Stimulated activated CD4-positive, alpha-beta T cell treated with anti-CD3 and anti-CD28 coated beads, Interleukin-4, amount 100 ng/mL, for 24 hours (primary cell): ENCODE data around the gene SPART.
"Not testable (repeated sequence)": the region's sequence is repeated elsewhere in the genome, so short reads cannot be mapped to it uniquely, and the experiment has no call there.

ENCODE experiments used
- DNase-seq: peaks from one replicate; pipeline ENCODE4 v3.0.0-alpha.2; 2020

Gene SPART

DNA sequence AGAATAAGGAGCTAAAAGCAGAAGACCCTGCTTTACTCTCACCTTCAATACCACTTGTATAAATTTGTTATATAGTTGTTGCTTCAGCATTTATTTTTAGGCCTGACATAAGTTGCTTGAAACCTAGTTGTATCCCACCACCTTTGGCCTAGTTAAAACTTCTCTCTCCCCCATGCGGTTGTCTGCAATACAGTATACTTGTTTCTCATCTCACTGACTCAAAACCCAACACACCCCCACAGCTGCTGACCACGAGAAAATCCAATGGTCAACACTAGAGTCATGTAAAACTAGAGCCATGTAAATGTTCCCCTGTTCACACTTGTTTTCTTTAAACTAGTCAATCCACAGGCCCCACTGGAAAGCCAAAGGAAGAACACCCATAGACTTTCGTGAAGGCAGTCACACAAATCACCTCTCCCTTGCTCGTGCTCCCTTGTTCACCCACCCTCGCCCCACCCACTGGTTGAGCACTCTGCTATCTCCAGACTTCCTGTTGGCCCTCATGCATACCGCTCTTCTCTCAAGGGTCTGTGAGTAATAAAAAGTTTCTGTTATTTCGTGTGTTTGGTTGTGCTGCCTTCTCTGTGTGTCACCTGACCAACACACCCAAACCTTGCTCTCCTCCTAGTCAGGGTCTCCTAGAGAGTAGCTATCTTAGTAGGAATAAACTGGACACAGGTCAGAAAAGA lies 35.6 kb downstream of the SPART start:
- no peak for DNase-seq

DNA sequence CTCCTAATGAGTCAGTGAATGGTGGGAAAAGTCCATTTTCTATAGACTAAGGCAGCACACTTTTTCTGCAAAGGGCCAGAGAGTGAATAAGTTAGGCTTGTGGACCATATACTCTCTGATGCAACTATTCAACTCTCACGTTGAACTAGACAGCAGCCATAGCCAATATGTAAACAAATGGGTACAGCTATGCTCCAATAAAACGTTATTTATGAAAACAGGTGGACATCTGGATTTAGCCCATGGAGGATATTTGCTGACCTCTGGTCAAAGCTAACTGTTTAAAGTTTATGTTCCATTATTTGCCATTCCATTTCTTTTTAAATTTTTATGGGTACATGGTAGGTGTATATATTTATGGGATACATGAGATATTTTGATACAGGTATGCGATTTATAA lies 43.9 kb downstream of the SPART start:
- no peak for DNase-seq

DNA sequence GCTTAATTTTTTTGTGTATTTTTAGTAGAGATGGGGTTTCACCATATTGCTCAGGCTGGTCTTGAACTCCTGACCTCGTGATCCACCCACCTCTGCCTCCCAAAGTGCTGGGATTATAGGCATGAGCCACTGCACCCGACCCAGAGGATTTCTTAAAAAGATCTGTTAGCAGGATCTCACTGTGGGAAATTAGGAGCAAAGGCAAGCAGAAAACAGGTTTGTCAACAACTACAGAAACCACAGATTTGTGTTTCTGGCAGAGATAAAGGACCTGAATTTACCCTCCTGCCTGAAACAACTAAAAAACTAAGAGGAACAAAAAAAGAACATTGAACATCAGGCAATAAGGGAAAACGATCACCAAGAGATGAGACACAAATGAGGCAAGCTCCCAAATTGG lies 46.7 kb downstream of the SPART start:
- DNase-seq = not testable (repeated sequence)

DNA sequence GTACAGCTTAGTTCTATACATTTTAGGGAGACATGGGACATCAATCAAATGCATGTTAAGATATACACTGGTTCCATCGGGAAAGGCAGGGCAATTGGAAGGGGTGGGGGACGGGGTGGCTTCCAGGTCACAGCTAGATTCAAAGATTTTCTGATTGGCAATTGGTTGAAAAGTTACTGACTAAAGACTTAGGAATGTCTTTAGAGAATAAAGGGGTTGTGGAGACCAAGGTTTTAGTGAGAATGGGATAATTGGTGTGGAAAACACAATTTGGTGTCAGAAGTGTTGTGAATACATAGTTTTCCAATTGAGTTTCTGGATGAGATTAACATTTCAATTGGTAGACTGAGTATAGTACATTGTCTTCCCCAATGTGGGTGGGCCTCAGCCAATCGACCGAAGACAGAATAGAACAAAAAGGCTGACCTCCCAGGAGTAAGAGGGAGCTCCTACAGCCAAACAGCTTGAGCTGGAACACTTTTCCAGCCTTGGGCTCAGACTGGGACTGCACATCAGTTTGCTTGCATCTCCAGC lies 47.6 kb downstream of the SPART start:
- DNase-seq = no peak

GRCh38 chr13:36297366-36298338 lies 48.5 kb downstream of the SPART start, which contains the start of gene CCDC169:
TSS of gene CCDC169 (minus strand) at chr13:36297814. CDS start at chr13:36297719, 95 bp downstream.
- peak; percentile 62 for DNase-seq

DNA sequence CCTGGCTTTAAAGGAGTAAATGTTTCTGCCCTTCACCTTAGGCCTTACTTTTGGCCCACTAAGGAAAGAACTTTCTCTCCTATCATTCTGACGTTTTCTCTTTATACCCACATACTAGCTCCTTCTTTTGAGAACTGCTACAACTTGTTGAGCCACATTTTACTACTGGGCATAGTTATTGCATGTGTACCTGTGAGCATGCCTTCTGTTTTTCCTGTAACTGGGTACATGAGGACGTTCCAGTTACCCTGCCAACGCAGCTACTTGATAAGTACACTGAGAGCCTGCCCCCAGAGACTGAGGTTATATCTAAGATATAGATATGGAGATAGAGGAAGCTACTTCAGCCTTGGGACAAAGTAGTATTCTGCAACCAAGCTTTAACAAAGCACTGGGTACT lies 52.1 kb downstream of the SPART start:
- DNase-seq = no peak

- no peak for DNase-seq
Observed at GRCh38 chr13:36293497-36293896, 52.7 kb downstream of the SPART start.

GRCh38 chr13:36288794-36289391 lies 57.3 kb downstream of the SPART start:
- no peak for DNase-seq

- DNase-seq = no peak
Observed at GRCh38 chr13:36286006-36286405, 60.2 kb downstream of the SPART start.

DNA sequence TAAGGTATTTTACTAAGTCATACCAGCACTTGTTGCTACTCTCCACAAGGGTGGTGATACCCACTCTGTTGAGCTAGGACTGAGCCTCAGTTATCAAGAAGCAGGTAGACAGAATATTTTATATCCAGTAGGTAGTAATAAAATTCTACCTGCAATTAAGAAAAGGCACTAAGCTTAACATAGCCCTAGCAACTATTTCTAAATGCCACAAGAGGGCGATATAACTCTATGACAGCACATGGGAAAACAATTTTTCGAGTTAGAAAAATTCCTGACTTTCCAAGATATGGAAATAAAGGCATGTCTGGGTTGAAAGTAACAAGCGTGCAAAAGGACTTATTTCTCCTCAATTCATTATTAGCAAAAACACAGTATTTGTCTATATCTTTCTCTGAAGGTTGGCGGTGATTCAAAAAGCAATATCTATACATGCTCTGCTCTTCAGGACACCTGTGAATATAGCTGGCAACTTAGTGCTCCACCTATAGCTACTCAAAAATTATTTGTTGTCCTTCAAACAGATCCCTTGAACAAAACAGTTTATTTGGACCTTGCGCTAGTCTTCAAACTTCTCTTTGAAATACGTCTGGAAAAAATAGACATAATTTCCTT lies 63.3 kb downstream of the SPART start:
- no peak for DNase-seq

GRCh38 chr13:36275190-36276002 lies 70.8 kb downstream of the SPART start:
- no peak for DNase-seq

DNA sequence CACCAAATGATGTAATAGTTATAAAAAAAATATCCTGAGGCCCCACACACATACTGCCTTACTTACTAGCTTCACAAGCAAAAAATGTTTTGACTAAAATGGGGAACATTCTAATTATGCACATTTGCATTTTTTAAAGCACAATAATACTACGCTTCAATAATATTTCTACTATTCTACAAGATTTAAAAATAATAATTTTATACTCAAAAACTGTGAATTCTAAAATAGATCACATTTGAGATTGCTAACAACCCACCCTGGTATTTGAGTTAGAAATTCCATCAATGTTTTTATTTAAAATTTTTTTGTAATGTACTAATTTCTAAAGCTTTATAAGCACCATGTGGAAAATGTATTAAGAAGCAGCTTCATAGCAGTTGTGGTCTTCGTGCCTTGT lies 72.8 kb downstream of the SPART start:
- no peak for DNase-seq

DNA sequence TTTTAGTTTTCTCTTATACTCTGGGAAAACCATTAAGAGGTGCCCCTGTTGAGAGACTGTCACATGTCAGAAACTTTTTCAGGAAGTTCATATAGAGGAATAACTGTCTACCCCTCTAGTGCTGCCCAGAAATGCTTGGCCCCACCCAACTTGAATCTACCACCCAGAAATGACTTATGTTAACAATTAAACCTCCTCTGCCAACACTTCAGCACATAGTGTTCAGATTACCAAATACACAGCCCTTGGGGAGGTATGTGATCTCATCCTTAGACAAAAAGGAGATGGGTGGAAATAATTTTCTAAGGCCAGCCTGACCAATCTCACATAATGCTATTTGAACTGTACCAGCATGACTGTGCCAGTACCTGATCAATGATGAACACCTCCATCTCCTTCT lies 84.2 kb downstream of the SPART start:
- no peak for DNase-seq

GRCh38 chr13:36261011-36261410 lies 85.2 kb downstream of the SPART start:
- no peak for DNase-seq

- no peak for DNase-seq
Observed at GRCh38 chr13:36259361-36260137, 86.6 kb downstream of the SPART start.

GRCh38 chr13:36258831-36259230 lies 87.4 kb downstream of the SPART start:
- DNase-seq = no peak
